Adrenal gland (tissue), 12 donors: ENCODE measurements around the gene SDCCAG8. TPM values are rescaled to one million over a fixed set of nuclear protein-coding genes. Genes with fewer than 3 reads are reported as not detected.

Experiments
- DNase-seq, 7 donors: peaks; one replicate each; pipeline ENCODE4 v3.0.0-alpha.2; 2019 to 2020
- H3K27ac ChIP-seq, 5 donors: fragments of 200-600 bp; sonication (generic) in 4 of 5; 1 replicate in 3 of 5; 2 replicates in 2 of 5; pipeline versions ENCODE4 v1.5.1 to v1.8.0; 2016 to 2020; ENCODE audit warnings: mild to moderate bottlenecking in 1 of 5
- H3K27me3 ChIP-seq: fragments of 200-600 bp; 2 replicates; pipeline ENCODE4 v1.8.0; 2021
- H3K36me3 ChIP-seq, 2 donors: fragments of 200-600 bp; replicated peaks in 1 of 2; 1 replicate in 1 of 2; 2 replicates in 1 of 2; pipeline versions ENCODE4 v1.5.1 to v1.8.0; 2018 to 2022
- H3K4me1 ChIP-seq, 2 donors: fragments of 200-600 bp; replicated peaks in 1 of 2; 1 replicate in 1 of 2; 2 replicates in 1 of 2; pipeline versions ENCODE4 v1.5.1 to v1.8.0; 2018 to 2021
- H3K4me3 ChIP-seq, 4 donors: fragments of 200-600 bp; sonication (generic) in 3 of 4; one replicate each; pipeline ENCODE4 v1.5.1; 2016 to 2018
- H3K9me3 ChIP-seq, 3 donors: fragments of 200-600 bp; sonication (generic) in 1 of 3; replicated peaks in 1 of 3; 1 replicate in 2 of 3; 2 replicates in 1 of 3; pipeline versions ENCODE4 v1.5.1 to v1.8.0; 2016 to 2021
- POLR2A ChIP-seq, 2 donors: fragments of 450-650 bp; IDR thresholded peaks; one replicate each; pipeline ENCODE4 v1.6.1; 2017; ENCODE audit warnings: antibody characterized with exemption in 2 of 2, mild to moderate bottlenecking in 2 of 2, moderate library complexity in 1 of 2
- WGBS, 4 donors: extraction: QIAGEN DNeasy Blood & Tissue Kit in 2 of 4; methylation state at CpG; one replicate each; pipeline versions ENCODE4 v1.1.5 to v1.1.7; 2013 to 2017; 5-methylcytosine and 5-hydroxymethylcytosine counted together
- intact Hi-C, 2 donors: fragments of 100-400 bp; cut with DNase I; formaldehyde crosslinking; loops; one replicate each; pipeline versions ENCODE4 v1.14.1 to v1.15.0; 2022 to 2023
- polyA plus RNA-seq, 3 donors: library from polyadenylated mRNA; stranded (reverse); fragments of 200-250 nt in 2 of 3; fragments of 350-450 nt in 1 of 3; fragmentation: Illumina TruSeq in 1 of 3; extraction: RNeasy Lipid Tissue Mini Kit (QIAGEN cat#74804) in 1 of 3; gene quantifications; one replicate each; pipeline ENCODE4 v1.2.3, GENCODE V29; 2013 to 2014
- total RNA-seq, 9 donors: library from RNA; depleted of rRNA in 4 of 9; stranded (reverse); fragments of >200 nt in 4 of 9; fragments of 120-200 nt in 1 of 9; fragmentation: NEBNext Ultra II Directional in 1 of 9; extraction: Animal tissue kit (Norgen Biotek cat#: 25700) in 1 of 9; gene quantifications; one replicate each; pipeline versions ENCODE4 v1.1.0 to v1.2.4, GENCODE V29; 2013 to 2023
- TF ChIP-seq, protein P1 (sequence below), 6 experiments: fragments of 450-650 bp in 4 of 6; fragments of 200-600 bp in 2 of 6; sonication (generic) in 1 of 6; IDR thresholded peaks; 1 replicate in 5 of 6; 2 replicates in 1 of 6; pipeline versions ENCODE4 v1.5.1 to v1.8.0; 2016 to 2021; ENCODE audit warnings: antibody characterized with exemption in 6 of 6, mild to moderate bottlenecking in 2 of 6, moderate library complexity in 1 of 6
- donor health status: healthy with polysubstance abuse.
- donor health status: Bipolar disorder and iron deficiency.
- donor health status: DM: yes; HTN: yes; CAD: no.
- donor health status: DM: no; HTN: no; CAD: no.
- donor health status: DM: no; HTN: no; CAD: no.
- donor health status: DM: yes; HTN: yes; CAD: no.

Gene SDCCAG8
- total and polyA plus RNA-seq, 12 donors: 22.5 to 60.9 (median 44.1) TPM

DNA sequence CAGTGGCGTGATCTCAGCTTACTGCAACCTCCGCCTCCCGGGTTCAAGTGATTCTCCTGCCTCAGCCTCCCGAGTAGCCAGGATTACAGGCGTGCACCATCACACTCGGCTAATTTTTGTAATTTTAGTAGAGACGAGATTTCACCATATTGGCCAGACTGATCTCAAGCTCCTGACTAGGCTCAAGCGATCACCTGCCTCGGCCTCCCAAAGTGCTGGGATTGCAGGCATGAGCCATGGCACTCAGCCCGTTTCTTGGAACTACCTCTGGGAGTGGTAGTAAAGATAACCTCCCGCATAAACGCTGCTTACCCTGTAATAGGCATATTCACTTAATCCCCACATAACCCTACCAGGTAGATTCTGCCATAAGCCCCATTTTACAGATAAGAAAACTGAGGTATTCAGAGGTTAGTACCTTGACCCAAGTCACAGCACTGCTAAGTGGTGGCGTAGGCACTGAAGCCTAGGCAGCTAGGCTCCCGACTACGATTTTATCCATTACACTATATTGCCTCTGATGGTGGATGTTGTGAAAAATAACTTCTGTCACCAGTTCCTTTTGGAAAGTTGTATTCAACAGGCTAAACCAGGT is 143.8 kb downstream of the SDCCAG8 start:
- Histone ChIP-seq H3K27me3 (no peaks in the 10 kb centered on the region), H3K4me1 (no peaks in the 10 kb centered on the region), H3K9me3 (no peaks in the 10 kb centered on the region), H3K27ac (no peak overlapping the region), H3K4me3 (no peak overlapping the region), H3K36me3 (no peaks in the 10 kb centered on the region)
- intact Hi-C loops: no loop called here
- TF ChIP-seq, protein P1, sequence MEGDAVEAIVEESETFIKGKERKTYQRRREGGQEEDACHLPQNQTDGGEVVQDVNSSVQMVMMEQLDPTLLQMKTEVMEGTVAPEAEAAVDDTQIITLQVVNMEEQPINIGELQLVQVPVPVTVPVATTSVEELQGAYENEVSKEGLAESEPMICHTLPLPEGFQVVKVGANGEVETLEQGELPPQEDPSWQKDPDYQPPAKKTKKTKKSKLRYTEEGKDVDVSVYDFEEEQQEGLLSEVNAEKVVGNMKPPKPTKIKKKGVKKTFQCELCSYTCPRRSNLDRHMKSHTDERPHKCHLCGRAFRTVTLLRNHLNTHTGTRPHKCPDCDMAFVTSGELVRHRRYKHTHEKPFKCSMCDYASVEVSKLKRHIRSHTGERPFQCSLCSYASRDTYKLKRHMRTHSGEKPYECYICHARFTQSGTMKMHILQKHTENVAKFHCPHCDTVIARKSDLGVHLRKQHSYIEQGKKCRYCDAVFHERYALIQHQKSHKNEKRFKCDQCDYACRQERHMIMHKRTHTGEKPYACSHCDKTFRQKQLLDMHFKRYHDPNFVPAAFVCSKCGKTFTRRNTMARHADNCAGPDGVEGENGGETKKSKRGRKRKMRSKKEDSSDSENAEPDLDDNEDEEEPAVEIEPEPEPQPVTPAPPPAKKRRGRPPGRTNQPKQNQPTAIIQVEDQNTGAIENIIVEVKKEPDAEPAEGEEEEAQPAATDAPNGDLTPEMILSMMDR (IDR thresholded peaks at IDR 0.05): no peak
- no peak for TF ChIP-seq POLR2A (IDR thresholded peaks at IDR 0.05)
- WGBS, 4 donors: 96 to 97% (median 96%) methylated on average over 14 to 15 of the region's 15 CpGs
- no peak for DNase-seq

DNA sequence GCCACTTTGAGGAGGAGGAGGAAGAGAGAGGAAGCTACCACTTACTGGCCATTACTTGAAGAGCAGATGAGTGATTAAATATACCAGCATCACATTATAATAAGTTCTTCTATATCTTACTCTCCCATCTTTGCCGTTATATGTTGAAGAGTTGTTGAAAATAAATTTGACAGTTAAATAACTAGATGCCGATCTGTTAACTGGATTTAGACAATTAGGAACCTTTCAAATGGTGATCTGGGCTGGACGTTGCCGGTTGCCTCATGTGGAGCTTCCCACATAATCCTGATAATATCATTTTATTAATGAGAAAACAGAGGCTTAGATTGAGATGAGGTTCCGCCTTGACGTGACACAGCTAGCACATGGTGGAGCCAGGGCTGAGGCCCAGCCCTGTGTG is 147.0 kb downstream of the SDCCAG8 start:
- 88 to 96% (median 93%) methylated on average over 6 of the region's 6 CpGs for WGBS, 4 donors
- intact Hi-C loops: no loop called here

DNA sequence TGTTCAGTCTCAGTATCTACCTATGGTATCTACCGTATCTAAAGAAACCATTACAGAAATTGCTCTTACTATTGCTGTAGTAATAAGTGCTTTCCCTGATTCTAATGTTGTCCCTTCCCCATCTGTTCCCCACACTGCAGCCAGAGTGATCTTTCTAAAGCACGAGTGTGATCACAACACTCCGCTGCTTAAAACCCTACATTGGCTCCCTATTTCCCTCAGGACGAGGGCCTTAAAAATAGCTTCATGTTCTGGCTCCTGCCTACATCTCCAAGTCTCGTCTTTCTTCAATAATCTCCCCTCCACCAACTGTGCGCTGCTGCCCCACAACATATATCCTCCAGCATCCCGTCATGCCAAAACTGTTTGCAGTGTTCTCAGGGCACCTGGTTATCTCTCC is 150.6 kb downstream of the SDCCAG8 start:
- Histone ChIP-seq H3K9me3 (no peaks in the 10 kb centered on the region), H3K4me1 (peaks cover 0 to 11% of the 10 kb centered on the region in 2 donors), H3K27me3 (no peaks in the 10 kb centered on the region), H3K4me3 (no peak overlapping the region), H3K27ac (no peak overlapping the region), H3K36me3 (no peaks in the 10 kb centered on the region)
- DNase-seq: no peak
- WGBS, 4 donors: 95 to 96% (median 95%) methylated on average over 7 of the region's 7 CpGs
- intact Hi-C loops: no loop called here
- no peak for TF ChIP-seq POLR2A (IDR thresholded peaks at IDR 0.05)
- TF ChIP-seq, protein P1 (IDR thresholded peaks at IDR 0.05): no peak

More for the DNA sequence above, 147.0 kb downstream of the SDCCAG8 start:
- DNase-seq: no peak
- TF ChIP-seq, protein P1 (IDR thresholded peaks at IDR 0.05): no peak
- TF ChIP-seq POLR2A (IDR thresholded peaks at IDR 0.05): no peak
- Histone ChIP-seq H3K36me3 (no peaks in the 10 kb centered on the region), H3K27ac (no peak overlapping the region), H3K4me1 (peaks cover 0 to 9% of the 10 kb centered on the region in 2 donors), H3K27me3 (no peaks in the 10 kb centered on the region), H3K9me3 (no peaks in the 10 kb centered on the region), H3K4me3 (no peak overlapping the region)

DNA sequence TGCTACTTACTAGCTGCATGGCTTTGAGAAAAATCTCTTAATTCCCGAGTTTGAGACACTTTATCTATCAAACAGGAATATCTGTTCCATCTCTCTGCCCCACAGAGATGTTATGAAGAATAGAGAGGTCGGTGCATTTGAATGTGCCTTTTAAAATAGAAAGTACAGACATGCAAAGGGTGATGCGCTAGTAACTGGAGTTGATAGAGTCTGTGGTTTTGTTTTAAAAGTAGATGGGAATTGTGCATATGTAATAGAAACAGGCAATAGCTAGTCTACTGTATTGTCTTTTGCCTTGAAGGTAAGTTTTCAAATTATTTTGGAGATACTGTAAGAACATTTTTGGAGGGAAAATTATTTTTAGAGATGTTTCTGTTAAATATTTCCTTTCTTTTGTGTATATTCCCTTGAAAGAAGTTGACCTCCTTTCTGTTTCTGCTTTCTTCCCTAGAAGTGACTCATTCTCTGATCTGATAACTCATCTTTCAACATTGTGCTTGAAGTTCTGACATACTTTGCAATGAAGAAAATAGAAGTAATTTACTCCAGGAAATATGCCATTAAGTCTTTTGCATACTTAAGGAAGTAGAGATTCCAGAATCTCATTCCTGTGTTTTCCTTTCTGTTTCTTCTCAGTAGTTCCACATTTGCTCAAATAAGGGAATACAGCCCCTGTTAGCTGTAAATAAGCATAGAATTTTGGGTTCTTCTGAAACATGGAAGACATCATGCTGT is 151.6 kb downstream of the SDCCAG8 start:
- Histone ChIP-seq H3K27me3 (no peaks in the 10 kb centered on the region), H3K4me3 (no peak overlapping the region), H3K27ac (no peak overlapping the region), H3K9me3 (no peaks in the 10 kb centered on the region), H3K36me3 (no peaks in the 10 kb centered on the region), H3K4me1 (peaks cover 0 to 11% of the 10 kb centered on the region in 2 donors)
- 56 to 70% (median 63%) methylated on average over 3 of the region's 3 CpGs for WGBS, 4 donors
- intact Hi-C loops: no loop called here
- TF ChIP-seq, protein P1 (IDR thresholded peaks at IDR 0.05): no peak
- TF ChIP-seq POLR2A (IDR thresholded peaks at IDR 0.05): no peak
- DNase-seq: no peak
